ENCODE results near the gene PARVB.

PARVB gene

DNA sequence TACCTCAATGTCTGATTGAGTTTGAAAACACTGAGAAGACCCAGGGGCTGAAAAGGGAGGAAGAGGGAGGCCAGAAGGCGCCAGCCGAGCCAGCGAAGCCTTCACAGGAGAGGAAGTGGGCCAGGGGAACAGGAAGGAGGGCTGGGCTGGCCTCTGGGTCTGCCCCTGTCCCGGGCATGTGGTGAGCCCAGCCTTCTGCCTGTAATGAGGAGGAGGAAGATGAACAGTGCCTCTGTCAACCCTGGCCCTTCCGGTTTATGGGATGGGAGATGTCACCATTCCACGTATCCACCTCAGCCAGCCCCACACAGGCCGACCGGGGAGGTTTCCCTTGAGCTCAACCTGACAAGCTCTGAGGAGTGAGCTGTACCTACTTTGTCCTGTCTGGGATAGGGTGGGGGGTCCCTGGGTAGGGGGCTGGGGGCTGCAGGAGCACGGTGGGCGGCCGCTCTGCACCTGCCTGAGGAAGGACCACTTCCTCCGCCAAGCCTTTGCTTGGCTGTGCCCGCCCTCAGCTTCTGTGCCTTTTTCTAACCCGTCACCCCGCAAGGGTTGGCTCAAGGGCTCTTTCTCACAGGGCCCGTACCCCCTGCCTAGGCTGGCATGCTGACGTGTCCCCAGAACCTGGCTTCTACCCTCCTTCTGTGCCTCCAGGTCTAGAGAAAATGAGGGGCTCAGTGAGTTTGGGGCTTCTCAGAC is 158.6 kb downstream of the PARVB start:
- DNase-seq (ENCODE audit: low read depth in 2 of 2), result no peak

DNA sequence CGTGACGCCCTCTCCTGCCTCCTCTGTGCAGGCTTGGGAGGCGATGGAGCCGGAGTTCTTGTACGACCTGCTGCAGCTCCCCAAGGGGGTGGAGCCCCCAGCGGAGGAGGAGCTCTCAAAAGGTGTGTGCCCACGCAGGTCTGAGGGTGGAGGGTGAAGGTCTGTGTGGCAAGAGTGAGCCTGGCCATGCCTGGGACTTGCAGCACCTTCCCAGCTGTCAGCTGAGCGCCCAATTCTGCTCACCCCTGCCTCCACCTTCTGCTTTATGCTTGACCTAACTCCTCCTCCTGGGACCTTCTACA is 159.1 kb downstream of the PARVB start:
- DNase-seq (ENCODE audit: low read depth in 2 of 2), result no peak

GRCh38 chr22:44184006-44184405 is 159.9 kb downstream of the PARVB start:
- DNase-seq (ENCODE audit: low read depth in 2 of 2), result no peak

DNA sequence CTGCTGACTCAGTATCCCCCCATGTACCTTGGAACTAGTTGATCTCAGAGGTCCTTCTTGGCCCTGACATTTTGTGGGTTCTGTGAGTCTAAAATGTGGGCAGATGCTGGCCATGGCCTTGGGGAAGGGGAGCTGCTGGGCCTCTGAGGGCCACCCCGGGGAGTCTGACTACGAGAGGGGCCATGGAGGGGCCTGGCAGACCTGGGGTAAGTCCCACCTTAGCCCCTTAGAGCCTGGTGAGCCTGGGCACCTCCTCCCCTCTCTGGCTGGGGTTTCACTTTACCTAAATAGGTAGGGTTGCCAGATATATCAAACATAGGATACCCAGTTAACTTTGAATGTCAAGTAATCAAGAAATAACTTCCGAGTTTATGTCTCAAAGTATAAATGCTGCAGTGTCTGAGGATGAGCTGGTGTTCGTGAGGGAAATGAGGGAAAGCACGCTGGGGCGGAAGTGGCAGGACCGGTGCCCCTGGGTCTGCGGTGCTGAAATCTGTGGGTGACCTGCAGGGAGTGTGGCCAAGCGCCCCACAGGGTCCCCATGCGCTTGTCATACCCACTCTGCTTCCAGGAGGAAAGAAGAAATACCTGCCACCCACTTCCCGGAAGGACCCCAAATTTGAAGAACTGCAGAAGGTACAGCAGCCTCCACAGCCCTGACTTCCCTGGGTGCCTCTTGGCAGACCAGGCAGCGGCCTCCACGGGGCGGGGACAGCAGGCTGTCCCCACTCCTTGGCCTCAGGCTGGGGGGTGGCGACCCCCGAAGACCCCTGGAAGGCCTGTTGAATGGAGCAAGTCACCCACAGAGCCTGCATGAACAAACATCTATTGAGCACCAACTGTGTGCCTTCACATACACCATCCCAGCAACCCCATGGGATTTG is 161.4 kb downstream of the PARVB start:
- no peak for DNase-seq (ENCODE audit: low read depth in 2 of 2)

- no peak for DNase-seq (ENCODE audit: low read depth in 2 of 2)
These were observed 162.0 kb downstream of the PARVB start for GRCh38 chr22:44186121-44186510.

- DNase-seq (ENCODE audit: low read depth in 2 of 2), result no peak
These were observed 162.6 kb downstream of the PARVB start for GRCh38 chr22:44186737-44187136.

DNA sequence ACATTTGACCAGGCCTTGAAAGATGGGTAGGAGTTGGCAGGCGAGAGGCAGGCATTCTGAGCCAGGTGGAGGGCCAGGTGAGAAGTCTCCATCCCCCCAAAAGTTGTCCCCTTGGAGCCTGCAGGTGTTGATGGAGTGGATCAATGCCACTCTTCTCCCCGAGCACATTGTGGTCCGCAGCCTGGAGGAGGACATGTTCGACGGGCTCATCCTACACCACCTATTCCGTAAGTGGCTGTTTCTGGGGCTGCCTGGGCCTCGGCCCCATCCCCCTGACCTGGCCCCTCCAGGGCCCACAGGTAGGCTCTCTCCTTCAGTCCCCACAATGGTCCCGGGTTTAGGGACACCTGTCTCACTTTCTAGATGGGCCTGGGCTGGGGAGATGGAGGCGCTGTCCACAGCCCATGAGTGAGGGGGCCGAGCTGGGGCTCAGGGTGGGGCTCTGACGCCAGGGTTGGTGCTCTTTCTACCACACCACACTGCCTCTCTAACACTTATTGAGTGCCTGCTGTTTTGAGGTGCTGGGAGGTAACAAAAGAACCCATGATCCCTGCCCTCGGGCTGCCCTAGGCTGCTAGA is 163.6 kb downstream of the PARVB start:
- no peak for DNase-seq (ENCODE audit: low read depth in 2 of 2)

- no peak for DNase-seq (ENCODE audit: low read depth in 2 of 2)
These were observed 164.2 kb downstream of the PARVB start for GRCh38 chr22:44188316-44188715.

- DNase-seq (ENCODE audit: low read depth in 2 of 2), result no peak
These were observed 165.0 kb downstream of the PARVB start for GRCh38 chr22:44188986-44189630.

DNA sequence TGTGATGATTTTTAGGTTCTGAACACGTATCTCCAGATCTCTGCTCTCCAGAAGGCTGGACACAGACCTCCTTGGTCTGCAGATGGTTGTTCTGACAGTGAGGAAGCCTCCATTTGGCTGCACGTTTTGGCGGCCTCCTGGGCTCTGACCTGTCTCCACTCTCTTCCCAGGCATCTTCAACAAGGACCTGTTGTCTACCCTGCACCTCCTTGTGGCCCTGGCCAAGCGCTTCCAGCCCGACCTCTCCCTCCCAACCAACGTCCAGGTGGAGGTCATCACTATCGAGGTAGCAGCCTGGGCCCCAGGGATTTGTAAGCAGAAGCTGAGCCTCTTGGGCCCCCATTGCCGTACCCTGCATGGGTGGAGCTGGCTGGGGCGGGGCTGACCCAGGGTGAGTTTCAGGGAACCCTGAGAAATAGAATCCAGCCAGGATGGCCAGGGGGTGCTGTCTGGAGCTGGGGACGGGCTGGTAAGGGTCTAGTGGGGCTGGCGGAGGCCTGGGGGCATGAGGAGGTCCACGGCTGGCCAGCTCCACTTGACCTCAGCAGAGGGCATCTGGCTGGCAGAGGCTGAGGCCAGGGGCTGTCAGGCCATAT is 166.4 kb downstream of the PARVB start:
- no peak for DNase-seq (ENCODE audit: low read depth in 2 of 2)

DNA sequence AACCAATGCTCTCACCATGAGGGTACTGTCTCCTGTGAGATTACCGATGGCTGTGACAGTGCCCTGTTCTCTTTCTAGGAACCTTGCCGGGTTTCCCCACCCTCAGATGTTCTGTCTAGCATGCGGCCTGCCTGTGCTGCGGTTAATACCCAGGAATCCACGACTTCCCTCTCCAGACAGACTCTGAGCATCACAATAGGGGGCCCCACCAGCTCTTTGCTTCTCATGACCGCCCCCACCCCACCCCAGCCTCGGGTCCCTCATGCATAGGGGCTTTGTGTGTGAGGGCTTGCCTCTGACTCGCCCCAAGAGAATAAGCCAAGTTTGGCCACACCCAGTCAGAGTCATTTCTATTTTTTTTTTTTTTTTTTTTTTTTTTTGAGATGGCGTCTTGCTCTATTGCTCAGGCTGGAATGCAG is 166.9 kb downstream of the PARVB start:
- DNase-seq (ENCODE audit: low read depth in 2 of 2), result no peak

- DNase-seq (ENCODE audit: low read depth in 2 of 2), result no peak
These were observed 168.2 kb downstream of the PARVB start for GRCh38 chr22:44192098-44192815.

DNA sequence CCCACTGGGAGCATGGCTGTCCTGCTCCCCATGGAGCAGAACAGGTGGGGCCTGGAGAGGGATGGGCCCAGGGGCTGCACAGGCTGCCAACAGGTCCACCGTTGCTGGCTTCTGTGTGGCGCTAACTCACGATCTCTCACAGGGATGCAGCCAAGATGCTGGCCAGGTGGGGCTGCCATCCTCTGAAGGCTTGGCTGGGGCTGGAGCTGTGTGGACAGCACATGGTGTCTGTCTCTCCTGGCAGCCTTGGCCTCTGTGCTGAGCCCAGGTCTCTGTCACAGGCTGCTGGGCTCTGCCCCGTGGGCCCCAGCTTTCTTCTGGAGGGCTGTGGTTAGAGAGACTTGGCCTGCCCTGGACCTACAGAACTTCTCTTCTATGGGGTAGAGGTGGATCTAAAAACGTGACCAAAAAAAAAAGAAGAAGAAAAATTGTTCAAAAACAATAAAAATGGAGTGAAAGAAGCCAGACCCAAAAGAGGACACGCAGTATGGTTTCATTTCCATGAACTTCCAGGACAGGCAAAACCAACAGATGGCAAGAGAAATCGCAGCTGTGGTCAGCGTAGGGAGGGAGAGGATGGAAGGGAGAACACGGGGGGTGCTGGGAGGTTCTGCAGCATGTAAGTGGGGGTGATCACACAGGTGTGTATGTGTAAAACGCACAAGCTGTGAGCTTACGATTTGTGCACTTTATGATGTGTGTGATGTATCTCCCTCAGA is 168.9 kb downstream of the PARVB start:
- DNase-seq (ENCODE audit: low read depth in 2 of 2), result no peak

DNA sequence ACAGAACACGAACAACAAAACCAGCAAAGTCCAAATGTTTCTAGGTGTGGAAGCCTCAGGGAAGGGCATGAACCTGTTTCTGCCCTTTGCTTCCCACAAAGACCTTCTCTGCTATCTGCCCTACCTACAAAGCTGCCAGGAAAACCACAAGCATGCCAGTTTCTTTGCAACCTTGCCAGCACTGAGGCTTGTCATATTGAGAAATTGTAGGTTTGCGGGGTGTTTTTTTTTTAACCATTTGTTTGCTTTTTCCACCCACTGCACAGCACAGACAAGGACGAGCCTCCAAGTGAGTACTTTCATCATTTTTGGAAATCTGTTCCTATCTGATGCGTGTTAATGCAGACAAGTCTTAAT is 169.4 kb downstream of the PARVB start:
- DNase-seq (ENCODE audit: low read depth in 2 of 2), result no peak

GRCh38 chr22:44194569-44194968 is 170.5 kb downstream of the PARVB start:
- no peak for DNase-seq (ENCODE audit: low read depth in 2 of 2)

DNA sequence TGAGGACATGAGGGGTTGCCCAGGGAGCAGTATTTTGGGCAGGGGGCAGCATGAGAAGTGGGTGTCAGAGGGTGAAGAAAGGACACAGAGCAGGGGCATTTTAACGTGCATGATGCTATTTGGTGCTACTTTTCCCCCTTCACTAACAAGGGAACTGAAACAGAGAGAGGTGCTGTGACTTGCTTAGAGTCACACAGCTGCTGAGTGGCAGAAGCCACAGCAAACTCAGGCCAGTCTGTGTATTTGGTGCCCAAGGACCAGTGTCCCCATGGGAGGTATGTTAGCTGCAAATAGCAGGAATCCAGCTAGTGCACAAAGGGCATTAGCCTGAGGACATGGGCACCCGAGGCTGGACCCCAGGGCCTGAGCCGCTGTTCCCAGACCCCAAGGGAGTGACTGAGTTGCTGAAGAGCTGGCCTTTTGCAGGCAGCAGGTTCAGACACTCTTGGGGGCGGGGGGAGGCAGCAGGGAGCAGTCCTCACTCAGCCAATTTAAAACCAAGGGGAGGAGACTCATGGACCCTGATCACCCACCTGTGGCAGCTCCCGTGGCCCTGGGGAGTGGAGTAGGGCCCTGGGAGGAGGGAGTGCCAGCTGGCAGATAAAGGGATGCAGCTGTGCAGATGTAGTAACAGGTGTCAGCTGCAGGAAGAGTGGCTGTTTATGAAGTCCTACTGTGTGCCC is 171.2 kb downstream of the PARVB start:
- no peak for DNase-seq (ENCODE audit: low read depth in 2 of 2)

- DNase-seq (ENCODE audit: low read depth in 2 of 2), result no peak
These were observed 172.1 kb downstream of the PARVB start for GRCh38 chr22:44196241-44196640.

- DNase-seq (ENCODE audit: low read depth in 2 of 2), result no peak
These were observed 172.6 kb downstream of the PARVB start for GRCh38 chr22:44196731-44197131.

- no peak for DNase-seq (ENCODE audit: low read depth in 2 of 2)
These were observed 173.2 kb downstream of the PARVB start for GRCh38 chr22:44197271-44197670.

GRCh38 chr22:44199164-44199563 is 175.1 kb downstream of the PARVB start:
- no peak for DNase-seq (ENCODE audit: low read depth in 2 of 2)

Data from stimulated activated CD8-positive, alpha-beta memory T cell treated with anti-CD3 and anti-CD28 coated beads, Interleukin-2, amount 100 ng/mL, for 1 hour (primary cell).